GM06990 (cell line): Measurements from ENCODE around the gene PITHD1.

Source experiments
- DNase-seq: peaks from one replicate; pipeline ENCODE4 v3.0.0-alpha.2; 2011; ENCODE audit not compliant: insufficient read length; ENCODE audit errors: extremely low read depth
- H3K27me3 ChIP-seq: replicated peaks from 2 replicates; pipeline ENCODE4 v1.6.0; 2011; ENCODE audit warnings: low read length; ENCODE audit not compliant: control insufficient read depth, insufficient read depth
- H3K36me3 ChIP-seq: 2 replicates; pipeline ENCODE4 v1.5.1; 2011; ENCODE audit warnings: low read length; ENCODE audit not compliant: control insufficient read depth, insufficient read depth
- H3K4me3 ChIP-seq: replicated peaks from 2 replicates; pipeline ENCODE4 v1.5.1; 2011; ENCODE audit warnings: low read depth, mild to moderate bottlenecking, control low read depth, low read length
- CTCF ChIP-seq: IDR thresholded peaks from 2 replicates; pipeline ENCODE4 v1.5.1; 2011; ENCODE audit warnings: low read length, control low read depth, mild to moderate bottlenecking, inconsistent platforms; ENCODE audit not compliant: insufficient read depth, poor library complexity, severe bottlenecking

PITHD1 gene

GRCh38 chr1:23836037-23836436 is 57.8 kb downstream of the PITHD1 start:
- no peak for TF ChIP-seq CTCF
- Histone ChIP-seq H3K36me3 (no peaks in the 10 kb centered on the region), H3K4me3 (no peak overlapping the region), H3K27me3 (no peaks in the 10 kb centered on the region)
- no peak for DNase-seq
